ENCODE results near the gene CTPS1.
A peak's percentile ranks its signal among the peaks of the same experiment; 100 is the strongest.

Gene CTPS1

GRCh38 chr1:40987439-40988276, 8.2 kb downstream of the CTPS1 start:
- H3K27me3 Mint-ChIP-seq: no peaks in the 10 kb centered on the region
- H3K36me3 Mint-ChIP-seq (ENCODE audit: insufficient read depth): peaks cover 69% of the 10 kb centered on the region
- no peaks in the 10 kb centered on the region for H3K4me1 Mint-ChIP-seq
- DNase-seq (ENCODE audit: low spot score in 2 of 2) (no peak), ATAC-seq (replicated peaks; ENCODE audit: extremely low read depth, poor library complexity, severe bottlenecking) (no peak)
- no peak overlapping the region for H3K4me3 Mint-ChIP-seq
- no peaks in the 10 kb centered on the region for H3K9me3 Mint-ChIP-seq
- H3K27ac Mint-ChIP-seq (ENCODE audit: low read depth): no peak overlapping the region

- Mint-ChIP-seq H3K4me3 (no peak overlapping the region), H3K27me3 (no peaks in the 10 kb centered on the region), H3K27ac (ENCODE audit: low read depth) (no peak overlapping the region), H3K4me1 (no peaks in the 10 kb centered on the region), H3K36me3 (ENCODE audit: insufficient read depth) (peaks cover 73% of the 10 kb centered on the region), H3K9me3 (no peaks in the 10 kb centered on the region)
- ATAC-seq (replicated peaks; ENCODE audit: extremely low read depth, poor library complexity, severe bottlenecking) (no peak), DNase-seq (ENCODE audit: low spot score in 2 of 2) (no peak)
Measured at GRCh38 chr1:40988280-40988679, 8.8 kb downstream of the CTPS1 start.

- H3K27ac Mint-ChIP-seq (ENCODE audit: low read depth): no peak overlapping the region
- H3K36me3 Mint-ChIP-seq (ENCODE audit: insufficient read depth): peaks cover 76% of the 10 kb centered on the region
- no peaks in the 10 kb centered on the region for H3K9me3 Mint-ChIP-seq
- no peaks in the 10 kb centered on the region for H3K4me1 Mint-ChIP-seq
- H3K4me3 Mint-ChIP-seq: no peak overlapping the region
- ATAC-seq (replicated peaks; ENCODE audit: extremely low read depth, poor library complexity, severe bottlenecking): no peak
- DNase-seq (ENCODE audit: low spot score in 2 of 2): no peak
- no peaks in the 10 kb centered on the region for H3K27me3 Mint-ChIP-seq
Measured at GRCh38 chr1:40989066-40989465, 9.6 kb downstream of the CTPS1 start.

- ATAC-seq (replicated peaks; ENCODE audit: extremely low read depth, poor library complexity, severe bottlenecking): no peak
- Mint-ChIP-seq H3K9me3 (no peaks in the 10 kb centered on the region), H3K4me3 (no peak overlapping the region), H3K27ac (ENCODE audit: low read depth) (peak overlapping the region; percentile 74), H3K4me1 (no peaks in the 10 kb centered on the region), H3K36me3 (ENCODE audit: insufficient read depth) (peaks cover 60% of the 10 kb centered on the region), H3K27me3 (no peaks in the 10 kb centered on the region)
- DNase-seq (ENCODE audit: low spot score in 2 of 2): no peak
Measured at GRCh38 chr1:40997096-40997495, 17.6 kb downstream of the CTPS1 start.

GRCh38 chr1:40998668-40999067, 19.2 kb downstream of the CTPS1 start:
- ATAC-seq (replicated peaks; ENCODE audit: extremely low read depth, poor library complexity, severe bottlenecking) (no peak), DNase-seq (ENCODE audit: low spot score in 2 of 2) (no peak)
- Mint-ChIP-seq H3K9me3 (no peaks in the 10 kb centered on the region), H3K27me3 (no peaks in the 10 kb centered on the region), H3K4me3 (no peak overlapping the region), H3K36me3 (ENCODE audit: insufficient read depth) (peaks cover 52% of the 10 kb centered on the region), H3K4me1 (peaks cover 11% of the 10 kb centered on the region), H3K27ac (ENCODE audit: low read depth) (no peak overlapping the region)

- Mint-ChIP-seq H3K36me3 (ENCODE audit: insufficient read depth) (peaks cover 40% of the 10 kb centered on the region), H3K27me3 (no peaks in the 10 kb centered on the region), H3K4me1 (peaks cover 15% of the 10 kb centered on the region), H3K9me3 (no peaks in the 10 kb centered on the region), H3K4me3 (no peak overlapping the region), H3K27ac (ENCODE audit: low read depth) (peak overlapping the region; percentile 35)
- ATAC-seq (replicated peaks; ENCODE audit: extremely low read depth, poor library complexity, severe bottlenecking) (no peak), DNase-seq (ENCODE audit: low spot score in 2 of 2) (no peak)
Measured at GRCh38 chr1:41003127-41003639, 23.7 kb downstream of the CTPS1 start.

- ATAC-seq (replicated peaks; ENCODE audit: extremely low read depth, poor library complexity, severe bottlenecking) (peak; percentile 100), DNase-seq (ENCODE audit: low spot score in 2 of 2) (peak; percentile 66 to 89)
- Mint-ChIP-seq H3K27me3 (no peaks in the 10 kb centered on the region), H3K9me3 (no peaks in the 10 kb centered on the region), H3K4me3 (no peak overlapping the region), H3K4me1 (peaks cover 15% of the 10 kb centered on the region), H3K36me3 (ENCODE audit: insufficient read depth) (peaks cover 44% of the 10 kb centered on the region), H3K27ac (ENCODE audit: low read depth) (peak overlapping the region; percentile 13)
Measured at GRCh38 chr1:41003640-41004220, 24.2 kb downstream of the CTPS1 start.

GRCh38 chr1:41005876-41006275, 26.4 kb downstream of the CTPS1 start:
- no peak for ATAC-seq (replicated peaks; ENCODE audit: extremely low read depth, poor library complexity, severe bottlenecking)
- DNase-seq (ENCODE audit: low spot score in 2 of 2): no peak
- Mint-ChIP-seq H3K4me3 (no peak overlapping the region), H3K9me3 (no peaks in the 10 kb centered on the region), H3K36me3 (ENCODE audit: insufficient read depth) (peaks cover 43% of the 10 kb centered on the region), H3K27me3 (no peaks in the 10 kb centered on the region), H3K27ac (ENCODE audit: low read depth) (no peak overlapping the region), H3K4me1 (peaks cover 15% of the 10 kb centered on the region)

- no peak overlapping the region for H3K4me3 Mint-ChIP-seq
- H3K4me1 Mint-ChIP-seq: peaks cover 15% of the 10 kb centered on the region
- no peak for ATAC-seq (replicated peaks; ENCODE audit: extremely low read depth, poor library complexity, severe bottlenecking)
- H3K36me3 Mint-ChIP-seq (ENCODE audit: insufficient read depth): peaks cover 47% of the 10 kb centered on the region
- no peaks in the 10 kb centered on the region for H3K27me3 Mint-ChIP-seq
- no peak overlapping the region for H3K27ac Mint-ChIP-seq (ENCODE audit: low read depth)
- H3K9me3 Mint-ChIP-seq: no peaks in the 10 kb centered on the region
- no peak for DNase-seq (ENCODE audit: low spot score in 2 of 2)
Measured at GRCh38 chr1:41006942-41007865, 27.7 kb downstream of the CTPS1 start.

- no peak overlapping the region for H3K4me3 Mint-ChIP-seq
- H3K36me3 Mint-ChIP-seq (ENCODE audit: insufficient read depth): peaks cover 43% of the 10 kb centered on the region
- DNase-seq (ENCODE audit: low spot score in 2 of 2): no peak
- no peaks in the 10 kb centered on the region for H3K9me3 Mint-ChIP-seq
- H3K27ac Mint-ChIP-seq (ENCODE audit: low read depth): no peak overlapping the region
- no peaks in the 10 kb centered on the region for H3K4me1 Mint-ChIP-seq
- no peaks in the 10 kb centered on the region for H3K27me3 Mint-ChIP-seq
- no peak for ATAC-seq (replicated peaks; ENCODE audit: extremely low read depth, poor library complexity, severe bottlenecking)
Measured at GRCh38 chr1:41009466-41009865, 30.0 kb downstream of the CTPS1 start.

- H3K27ac Mint-ChIP-seq (ENCODE audit: low read depth): no peak overlapping the region
- H3K27me3 Mint-ChIP-seq: no peaks in the 10 kb centered on the region
- DNase-seq (ENCODE audit: low spot score in 2 of 2) (no peak), ATAC-seq (replicated peaks; ENCODE audit: extremely low read depth, poor library complexity, severe bottlenecking) (no peak)
- no peaks in the 10 kb centered on the region for H3K9me3 Mint-ChIP-seq
- H3K4me3 Mint-ChIP-seq: no peak overlapping the region
- peaks cover 42% of the 10 kb centered on the region for H3K36me3 Mint-ChIP-seq (ENCODE audit: insufficient read depth)
- H3K4me1 Mint-ChIP-seq: no peaks in the 10 kb centered on the region
Measured at GRCh38 chr1:41010345-41010744, 30.8 kb downstream of the CTPS1 start.

GRCh38 chr1:41013024-41013423, 33.5 kb downstream of the CTPS1 start:
- no peaks in the 10 kb centered on the region for H3K27me3 Mint-ChIP-seq
- H3K4me3 Mint-ChIP-seq: no peak overlapping the region
- no peaks in the 10 kb centered on the region for H3K4me1 Mint-ChIP-seq
- H3K9me3 Mint-ChIP-seq: no peaks in the 10 kb centered on the region
- DNase-seq (ENCODE audit: low spot score in 2 of 2) (no peak), ATAC-seq (replicated peaks; ENCODE audit: extremely low read depth, poor library complexity, severe bottlenecking) (no peak)
- no peak overlapping the region for H3K27ac Mint-ChIP-seq (ENCODE audit: low read depth)
- peaks cover 40% of the 10 kb centered on the region for H3K36me3 Mint-ChIP-seq (ENCODE audit: insufficient read depth)
